Suprapubic skin (tissue), 4 donors: Measurements from ENCODE around the gene RPF1.

ENCODE experiments used
- CTCF ChIP-seq, 2 donors: fragments of 200-600 bp in 1 of 2; fragments of 450-650 bp in 1 of 2; sonication (generic) in 1 of 2; IDR thresholded peaks; one replicate each; pipeline ENCODE4 v1.5.1; 2016 to 2019; ENCODE audit warnings: antibody characterized with exemption in 2 of 2, mild to moderate bottlenecking in 1 of 2, moderate library complexity in 1 of 2
- EP300 ChIP-seq: sonication (generic); formaldehyde crosslinking; IDR thresholded peaks from one replicate; pipeline ENCODE4 v1.6.1; 2017; ENCODE audit warnings: antibody characterized with exemption
- POLR2A ChIP-seq, 2 donors: fragments of 450-650 bp; IDR thresholded peaks; one replicate each; pipeline ENCODE4 v1.6.1; 2017; ENCODE audit warnings: antibody characterized with exemption in 2 of 2, mild to moderate bottlenecking in 2 of 2, moderate library complexity in 2 of 2
- POLR2AphosphoS5 ChIP-seq, 3 donors: sonication (generic); formaldehyde crosslinking; IDR thresholded peaks; one replicate each; pipeline ENCODE4 v1.6.1; 2017; ENCODE audit warnings: antibody characterized with exemption in 3 of 3

- no peak for TF ChIP-seq POLR2A (IDR thresholded peaks at IDR 0.05)
- no peak for TF ChIP-seq POLR2AphosphoS5 (IDR thresholded peaks at IDR 0.05)
- no peak for TF ChIP-seq CTCF (IDR thresholded peaks at IDR 0.05)
- no peak for TF ChIP-seq EP300
Observed at GRCh38 chr1:84497631-84498275, 18.7 kb downstream of the RPF1 start.
